ENCODE measurements around the gene FARP2.

- TF ChIP-seq POLR2AphosphoS5 (IDR thresholded peaks at IDR 0.05; ENCODE audit: low read depth, low read length), result no peak
- no peak for TF ChIP-seq CTCF (IDR thresholded peaks at IDR 0.05 in 2 of 3, conservative IDR thresholded peaks at IDR 0.05 in 1 of 3; ENCODE audit: borderline replicate concordance in 1 of 3, insufficient read depth in 1 of 3, low read depth in 2 of 3, low read length in 2 of 3)
- no peak for TF ChIP-seq POLR2A (IDR thresholded peaks at IDR 0.05; ENCODE audit: borderline replicate concordance, extremely low read depth, insufficient read depth, insufficient read length)
- TF ChIP-seq EZH2 (IDR thresholded peaks at IDR 0.05), result no peak
- TF ChIP-seq ATF3 (IDR thresholded peaks at IDR 0.05), result no peak
- TF ChIP-seq EZH2phosphoT487 (IDR thresholded peaks at IDR 0.05; ENCODE audit: borderline replicate concordance), result no peak
- TF ChIP-seq TCF7L2 (IDR thresholded peaks at IDR 0.05; ENCODE audit: borderline replicate concordance, extremely low read depth, insufficient read depth, insufficient read length), result no peak
- no peak for TF ChIP-seq REST (IDR thresholded peaks at IDR 0.05; ENCODE audit: low read depth)
- TF ChIP-seq SIN3A (IDR thresholded peaks at IDR 0.05; ENCODE audit: low read depth), result no peak
Measured at GRCh38 chr2:241378816-241379215, 22.7 kb downstream of the FARP2 start.

All from HCT116 (cell line).